Measurements from ENCODE around the gene C16orf46. TPM values are rescaled to one million over a fixed set of nuclear protein-coding genes. Genes with fewer than 3 reads are reported as not detected.

The C16orf46 gene
- total RNA-seq, 4 donors from 2014 or later: 1.2 TPM; not detected in 3

DNA sequence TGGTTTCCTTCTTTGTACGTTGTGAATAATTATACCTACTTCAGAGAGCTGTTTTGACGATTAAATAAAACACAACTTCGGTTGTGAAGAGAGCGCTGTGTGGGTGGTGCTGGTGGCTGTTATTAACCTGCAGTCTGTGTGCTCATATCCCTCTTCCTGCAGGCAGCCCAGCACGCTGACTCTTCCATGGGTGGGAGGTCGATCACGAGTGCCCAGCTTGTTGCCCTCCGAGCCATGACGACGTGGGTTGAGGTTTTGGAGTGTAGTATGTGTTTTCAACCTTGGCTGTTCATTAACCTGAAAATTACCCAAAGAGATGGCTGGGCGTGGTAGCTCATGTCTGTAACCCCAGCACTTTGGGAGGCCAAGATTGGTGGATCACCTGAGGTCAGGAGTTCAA lies 30.5 kb upstream of the C16orf46 start:
- no peak for ATAC-seq (ENCODE audit: low FRiP score)
- no peak for TF ChIP-seq CTCF (IDR thresholded peaks at IDR 0.05)
- no peak for DNase-seq (ENCODE audit: low spot score)

DNA sequence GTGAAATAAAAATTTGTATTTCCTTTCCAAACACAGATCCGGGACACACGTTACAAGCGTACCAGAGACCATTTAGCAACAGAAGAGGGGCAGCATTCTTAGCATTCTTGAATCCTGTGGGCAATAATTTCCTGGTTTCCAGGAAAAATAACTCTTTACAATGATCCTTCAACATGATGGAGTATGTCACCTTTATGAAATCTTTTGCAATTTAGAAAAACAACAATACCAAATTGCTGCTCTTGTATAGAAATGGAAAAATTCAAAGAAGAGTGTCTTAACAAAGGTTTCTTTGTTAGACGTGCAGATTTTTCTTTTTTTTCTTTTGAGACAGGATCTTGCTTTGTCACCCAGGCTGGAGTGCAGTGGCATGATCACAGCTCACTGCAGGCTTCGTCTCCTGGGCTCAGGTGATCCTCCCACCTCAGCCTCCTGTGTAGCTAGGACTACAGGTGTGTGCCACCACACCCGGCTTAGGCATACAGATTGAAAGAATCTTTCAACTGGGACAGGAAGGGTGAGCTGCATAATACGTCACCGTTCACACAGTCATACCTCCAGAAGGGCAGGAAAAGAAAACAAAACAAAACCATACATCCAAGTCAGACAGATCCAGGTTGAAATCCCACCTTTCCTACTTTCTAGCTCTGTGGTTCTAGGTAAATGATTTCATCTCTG lies 29.9 kb upstream of the C16orf46 start:
- DNase-seq (ENCODE audit: low spot score): no peak
- no peak for ATAC-seq (ENCODE audit: low FRiP score)

DNA sequence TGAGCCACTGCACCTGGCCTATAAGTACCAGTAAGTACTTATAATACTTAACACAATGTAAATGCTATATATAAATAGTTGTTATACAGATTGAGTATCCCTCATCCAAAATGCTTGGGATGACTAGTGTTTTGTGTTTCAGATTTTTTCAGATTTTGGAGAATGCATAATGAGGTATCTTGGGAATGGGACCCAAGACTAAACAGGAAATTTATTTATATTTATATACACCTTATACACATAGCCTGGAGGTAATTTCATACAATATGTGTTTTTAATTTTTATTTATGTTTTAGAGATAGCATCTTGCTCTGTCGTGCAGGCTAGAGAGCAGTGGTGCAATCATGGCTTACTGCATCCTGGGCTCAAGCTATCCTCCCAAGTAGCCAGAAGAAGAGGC lies 28.9 kb upstream of the C16orf46 start:
- ATAC-seq (ENCODE audit: low FRiP score): no peak
- no peak for TF ChIP-seq CTCF (IDR thresholded peaks at IDR 0.05)
- DNase-seq (ENCODE audit: low spot score): no peak

More for the DNA sequence above, 29.9 kb upstream of the C16orf46 start:
- TF ChIP-seq CTCF (IDR thresholded peaks at IDR 0.05): no peak

DNA sequence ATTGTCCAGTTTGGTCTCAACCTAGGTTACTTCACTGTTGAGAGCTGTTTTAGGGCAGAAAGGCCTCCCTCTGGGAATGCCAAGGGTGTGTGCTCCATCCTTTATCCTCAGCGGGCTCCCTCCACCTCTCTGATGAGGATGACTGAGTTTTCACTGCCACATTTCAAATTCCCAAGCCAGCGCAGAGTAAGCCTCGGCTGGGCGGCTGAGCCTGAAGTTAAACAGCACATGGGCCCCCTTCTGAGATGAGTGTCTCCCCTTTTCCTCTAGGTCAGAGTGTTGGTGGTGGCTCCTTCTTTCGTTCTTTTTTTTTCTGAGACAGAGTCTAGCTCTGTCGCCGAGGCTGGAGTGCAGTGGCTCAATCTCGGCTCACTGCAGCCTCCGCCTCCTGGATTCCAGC lies 24.7 kb upstream of the C16orf46 start:
- TF ChIP-seq CTCF (IDR thresholded peaks at IDR 0.05): no peak
- DNase-seq (ENCODE audit: low spot score) (no peak), ATAC-seq (ENCODE audit: low FRiP score) (no peak)

- TF ChIP-seq CTCF (IDR thresholded peaks at IDR 0.05): no peak
- no peak for DNase-seq (ENCODE audit: low spot score)
- ATAC-seq (ENCODE audit: low FRiP score): no peak
Observed at GRCh38 chr16:81099958-81100357, 22.9 kb upstream of the C16orf46 start.

- no peak for ATAC-seq (ENCODE audit: low FRiP score)
- TF ChIP-seq CTCF (IDR thresholded peaks at IDR 0.05): no peak
- DNase-seq (ENCODE audit: low spot score): no peak
Observed at GRCh38 chr16:81097230-81097629, 20.2 kb upstream of the C16orf46 start.

- no peak for DNase-seq (ENCODE audit: low spot score)
- TF ChIP-seq CTCF (IDR thresholded peaks at IDR 0.05): no peak
- no peak for ATAC-seq (ENCODE audit: low FRiP score)
Observed at GRCh38 chr16:81096715-81097208, 19.7 kb upstream of the C16orf46 start.
